ENCODE measurements around the gene GPRC5D. TPM values are rescaled to one million over a fixed set of nuclear protein-coding genes. Genes with fewer than 3 reads are reported as not detected.

Gene GPRC5D
- polyA plus RNA-seq, 3 donors, result 0.64 to 1.3 (median 0.94) TPM

DNA sequence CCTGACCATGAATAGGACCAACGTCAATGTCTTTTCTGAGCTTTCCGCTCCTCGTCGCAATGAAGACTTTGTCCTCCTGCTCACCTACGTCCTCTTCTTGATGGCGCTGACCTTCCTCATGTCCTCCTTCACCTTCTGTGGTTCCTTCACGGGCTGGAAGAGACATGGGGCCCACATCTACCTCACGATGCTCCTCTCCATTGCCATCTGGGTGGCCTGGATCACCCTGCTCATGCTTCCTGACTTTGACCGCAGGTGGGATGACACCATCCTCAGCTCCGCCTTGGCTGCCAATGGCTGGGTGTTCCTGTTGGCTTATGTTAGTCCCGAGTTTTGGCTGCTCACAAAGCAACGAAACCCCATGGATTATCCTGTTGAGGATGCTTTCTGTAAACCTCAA lies 43.3 kb downstream of the GPRC5D start:
- no peak for DNase-seq

GRCh38 chr12:12908252-12908651 lies 43.7 kb downstream of the GPRC5D start:
- no peak for DNase-seq

DNA sequence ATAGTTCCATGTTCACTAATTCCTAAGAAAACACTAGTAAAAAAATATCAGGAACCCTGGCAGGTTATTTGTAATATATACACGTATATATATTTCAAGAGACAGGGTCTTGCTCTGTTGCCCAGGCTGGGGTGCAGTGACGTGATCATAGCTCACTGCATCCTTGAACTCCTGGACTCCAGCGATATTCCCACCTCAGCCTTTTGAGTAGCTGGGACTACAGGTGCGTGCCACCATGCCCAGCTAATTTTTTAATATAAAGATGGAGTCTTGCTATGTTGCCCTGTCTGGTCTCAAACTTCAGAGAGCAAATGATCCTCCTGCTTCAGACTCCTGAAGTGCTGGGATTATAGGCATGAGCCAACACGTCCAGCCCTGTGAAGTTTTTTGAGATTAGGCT lies 44.4 kb downstream of the GPRC5D start:
- no peak for DNase-seq

GRCh38 chr12:12903642-12904609 lies 48.0 kb downstream of the GPRC5D start:
- DNase-seq, result no peak

DNA sequence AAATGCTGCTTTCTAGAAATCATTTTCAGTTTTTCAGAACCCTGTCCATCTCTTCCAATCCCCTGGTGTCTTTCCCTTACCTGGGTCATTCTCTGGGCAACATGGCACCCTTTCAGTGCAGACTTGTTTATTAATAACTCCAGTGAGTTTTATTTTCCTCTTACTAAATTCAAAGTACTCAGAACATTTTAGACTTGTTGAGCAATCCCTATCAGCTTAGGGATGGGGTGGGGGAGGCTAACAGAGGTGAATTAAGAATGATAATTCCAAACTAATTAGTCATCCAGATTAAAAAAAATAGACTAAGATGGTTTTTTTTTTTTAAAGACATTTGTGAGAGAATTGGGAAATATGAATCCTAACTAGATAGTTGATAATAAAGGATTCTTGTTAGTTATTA lies 49.9 kb downstream of the GPRC5D start:
- DNase-seq, result no peak

DNA sequence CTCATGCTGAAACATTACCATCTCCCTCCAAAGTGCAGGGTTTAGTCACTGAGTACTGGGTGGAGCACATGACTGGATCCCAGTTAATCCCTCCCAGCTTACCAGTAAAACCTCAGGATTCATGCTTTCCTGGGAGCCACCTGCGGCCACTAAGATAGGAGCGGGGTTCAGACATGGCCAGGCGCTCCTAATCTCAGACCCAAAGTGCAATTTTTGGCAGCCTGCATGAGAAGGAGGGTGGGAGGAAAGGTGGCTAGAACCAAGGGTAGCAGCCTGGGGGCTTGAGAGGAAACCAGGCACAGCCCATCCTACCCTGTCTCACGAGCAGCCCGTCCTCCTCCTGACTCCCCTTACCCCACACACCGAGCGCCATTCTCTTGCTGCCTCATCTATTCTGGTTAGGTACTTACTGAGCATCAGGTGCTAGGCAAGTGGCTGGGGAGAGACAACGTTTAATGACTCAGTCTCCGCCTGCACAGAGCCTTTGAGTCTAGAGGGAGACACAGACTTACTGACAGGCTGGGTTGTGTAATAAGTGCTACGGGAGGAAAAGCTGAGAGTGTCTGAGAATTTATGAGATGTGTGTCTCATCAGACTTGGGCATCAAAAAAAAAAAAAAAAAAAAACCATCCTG lies 50.7 kb downstream of the GPRC5D start:
- DNase-seq, result no peak

- DNase-seq, result no peak
These were observed 51.2 kb downstream of the GPRC5D start for GRCh38 chr12:12900786-12901157.

GRCh38 chr12:12899530-12900380 lies 52.2 kb downstream of the GPRC5D start:
- no peak for DNase-seq

DNA sequence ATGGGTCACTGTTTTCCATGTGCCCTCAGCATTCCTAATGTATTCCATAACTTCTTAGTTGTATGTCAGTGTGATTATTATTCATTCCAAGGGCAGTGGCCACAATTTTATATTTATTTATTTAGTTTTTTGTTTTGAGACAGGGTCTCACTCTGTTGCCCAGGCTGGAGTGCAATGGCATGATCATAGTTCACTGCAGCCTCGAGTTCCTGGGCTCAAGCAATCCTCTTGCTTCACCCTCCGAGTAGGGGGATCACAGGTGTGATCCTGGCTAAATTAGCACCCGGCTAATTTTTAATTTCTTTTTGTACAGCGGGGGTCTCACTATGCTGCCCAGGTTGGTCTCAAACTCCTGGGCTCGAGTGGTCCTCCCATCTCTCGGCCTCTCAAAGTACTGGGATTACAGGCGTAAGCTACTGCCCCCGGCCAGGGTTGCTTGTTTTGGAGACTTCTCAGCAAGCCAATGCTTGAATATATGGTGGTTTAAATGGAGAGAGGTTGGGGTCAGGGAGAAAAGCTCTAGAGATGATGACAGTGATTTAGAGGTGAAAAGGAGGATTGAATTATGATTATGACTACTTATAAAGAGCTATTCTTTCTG lies 53.0 kb downstream of the GPRC5D start:
- DNase-seq, result no peak

DNA sequence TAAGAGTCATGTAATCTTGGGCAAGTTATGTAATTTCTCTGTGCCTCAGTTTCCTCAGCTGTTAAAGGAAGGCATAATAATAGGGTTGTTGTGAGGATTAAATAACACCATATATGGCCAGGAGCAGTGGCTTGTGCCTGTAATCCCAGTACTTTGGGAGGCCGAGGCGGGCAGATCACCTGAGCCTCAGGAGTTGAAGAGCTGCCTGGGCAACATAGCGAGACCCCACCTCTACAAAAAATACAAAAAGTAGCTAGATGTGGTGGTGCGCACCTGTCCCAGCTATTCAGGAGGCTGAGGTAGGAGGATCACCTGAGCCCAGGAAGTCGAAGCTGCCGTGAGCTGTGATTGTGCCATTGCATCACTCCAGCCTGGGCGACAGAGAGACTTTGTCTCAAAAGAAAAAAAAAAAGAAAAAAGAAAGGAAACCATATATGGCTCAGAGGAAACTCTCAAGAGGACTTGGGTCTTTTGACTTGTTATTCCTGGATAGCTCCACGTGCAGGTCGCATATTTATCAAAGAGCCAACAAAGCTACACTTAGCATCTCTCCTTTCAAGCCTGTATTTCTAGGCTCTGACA lies 53.7 kb downstream of the GPRC5D start:
- no peak for DNase-seq

DNA sequence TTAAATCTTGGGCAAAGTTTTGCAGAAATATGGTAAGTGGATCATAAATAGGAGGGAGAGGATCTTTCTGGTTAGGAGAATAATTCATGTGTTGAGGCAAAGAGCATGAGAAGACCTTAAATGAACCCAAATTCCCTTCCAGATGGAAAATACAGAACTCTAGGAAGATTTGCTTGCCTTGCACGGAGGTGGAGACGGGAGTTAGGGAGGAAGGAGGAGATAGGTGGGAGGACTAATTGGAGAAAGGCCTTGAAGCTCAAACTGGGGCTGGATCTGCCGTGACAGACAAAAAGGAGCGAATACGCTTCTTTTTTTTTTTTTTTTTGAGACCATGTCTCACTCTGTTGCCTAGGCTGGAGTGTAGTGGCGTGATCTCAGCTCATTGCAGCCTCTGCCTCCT lies 54.7 kb downstream of the GPRC5D start:
- no peak for DNase-seq

DNA sequence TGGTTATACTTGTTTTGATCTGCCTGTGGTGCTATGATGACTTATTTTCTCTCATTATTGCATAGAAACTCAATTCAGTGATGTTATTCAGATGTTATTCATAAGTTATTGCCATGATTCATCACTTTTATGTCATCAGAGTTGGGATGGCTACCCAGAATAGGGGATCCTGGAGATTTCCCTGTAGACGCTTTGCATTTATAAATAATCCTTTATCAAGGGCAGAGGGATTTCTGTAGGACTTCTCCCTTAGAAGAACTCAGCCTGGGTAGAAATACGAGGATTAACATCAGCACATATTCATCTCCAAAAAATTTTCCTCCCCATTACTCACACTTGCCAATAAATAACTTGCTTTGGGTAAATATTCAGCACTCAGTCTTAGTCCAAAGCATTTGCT lies 55.7 kb downstream of the GPRC5D start:
- DNase-seq, result no peak

DNA sequence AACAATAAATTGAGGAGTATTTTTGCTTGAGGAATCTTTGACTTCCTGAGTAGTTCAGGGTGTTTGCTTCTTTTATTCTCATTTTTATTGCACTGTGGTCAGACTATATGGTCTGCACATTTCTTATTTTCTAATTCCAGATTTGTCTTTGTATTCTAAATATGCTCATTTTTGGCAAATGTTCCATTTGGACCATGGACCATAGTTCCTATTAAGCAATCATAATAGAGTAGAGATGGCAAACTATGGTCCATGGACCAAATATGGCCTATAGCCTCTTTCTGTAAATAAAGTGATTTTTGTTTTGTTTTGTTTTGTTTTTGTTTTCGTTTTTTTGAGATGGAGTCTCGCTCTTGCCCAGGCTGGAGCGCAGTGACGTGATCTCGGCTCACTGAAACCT lies 58.5 kb downstream of the GPRC5D start:
- no peak for DNase-seq

GRCh38 chr12:12892681-12893141 lies 59.3 kb downstream of the GPRC5D start:
- no peak for DNase-seq

GRCh38 chr12:12891881-12892355 lies 60.1 kb downstream of the GPRC5D start:
- no peak for DNase-seq

DNA sequence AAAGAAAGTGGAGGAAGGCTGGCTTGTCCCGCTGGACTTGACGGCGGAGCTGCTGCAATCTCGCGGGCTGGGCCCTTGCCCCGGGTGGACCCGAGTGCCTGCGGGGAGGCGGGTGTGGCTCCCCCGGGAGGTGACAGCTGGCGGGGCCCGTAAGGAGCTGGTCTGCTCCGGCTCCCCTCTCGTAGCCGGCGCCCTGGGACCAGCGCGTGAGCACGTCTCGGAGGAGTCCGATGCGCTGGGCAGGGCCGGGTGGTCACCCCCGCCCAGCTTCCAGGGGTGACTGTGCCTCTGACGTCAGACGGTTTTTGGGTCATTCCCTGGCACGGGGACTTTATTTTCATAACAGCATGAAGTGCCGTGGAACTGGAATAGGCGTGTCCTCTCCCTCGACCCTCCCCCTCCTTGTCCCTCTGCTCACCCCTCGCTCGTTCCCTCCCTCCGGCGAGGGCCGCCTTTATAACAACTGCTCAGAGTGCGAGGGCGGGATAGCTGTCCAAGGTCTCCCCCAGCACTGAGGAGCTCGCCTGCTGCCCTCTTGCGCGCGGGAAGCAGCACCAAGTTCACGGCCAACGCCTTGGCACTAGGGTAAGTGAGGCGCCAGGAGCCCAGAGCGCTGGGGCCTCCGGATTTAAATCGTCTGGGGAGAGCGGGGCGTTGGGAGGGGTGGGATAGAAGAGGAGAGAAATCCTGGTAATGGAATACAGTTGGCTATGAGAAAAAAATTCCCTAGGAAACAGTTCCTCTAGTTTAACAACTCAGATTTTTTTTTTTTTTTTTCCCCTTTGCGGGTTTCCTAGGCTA lies 60.7 kb downstream of the GPRC5D start, which contains the start of gene GPRC5A:
GPRC5A (plus strand) TSS at position 483 of the 801 bp plus-strand sequence. CDS start 16,688 bp downstream, outside the sequence.
- DNase-seq, result peak; percentile 82

Data from renal pelvis (tissue), 4 donors.